Osteoblast (primary cell): Measurements from ENCODE around the gene TAF11L3. TPM values are rescaled to one million over a fixed set of nuclear protein-coding genes. Genes with fewer than 3 reads are reported as not detected.
"Not testable (repeated sequence)": the region's sequence is repeated elsewhere in the genome, so short reads cannot be mapped to it uniquely, and the experiment has no call there.

Source experiments
- DNase-seq: peaks from one replicate; pipeline ENCODE4 v3.0.0; 2011; ENCODE audit warnings: low spot score, mixed read lengths; ENCODE audit not compliant: insufficient read length; ENCODE audit errors: missing footprints
- H2AFZ ChIP-seq: 2 replicates; pipeline ENCODE4 v1.6.0; 2011; ENCODE audit warnings: mild to moderate bottlenecking, low read length
- H3K27ac ChIP-seq: 2 replicates; pipeline ENCODE4 v1.5.1; 2011; ENCODE audit warnings: mild to moderate bottlenecking, low read depth, low read length, moderate library complexity
- H3K27me3 ChIP-seq: 2 replicates; pipeline ENCODE4 v1.6.0; 2012; ENCODE audit warnings: mild to moderate bottlenecking, control low read depth, inconsistent platforms, low read length, moderate library complexity; ENCODE audit not compliant: insufficient read depth
- H3K36me3 ChIP-seq: 2 replicates; pipeline ENCODE4 v1.5.1; 2011; ENCODE audit warnings: mild to moderate bottlenecking, low read length, control low read depth, moderate library complexity; ENCODE audit not compliant: insufficient read depth
- H3K4me1 ChIP-seq: 2 replicates; pipeline ENCODE4 v1.5.1; 2011; ENCODE audit warnings: mild to moderate bottlenecking, low read length, control low read depth, moderate library complexity; ENCODE audit not compliant: insufficient read depth
- H3K4me2 ChIP-seq: 2 replicates; pipeline ENCODE4 v1.6.0; 2011; ENCODE audit warnings: mild to moderate bottlenecking, low read length; ENCODE audit not compliant: insufficient read depth
- H3K4me3 ChIP-seq: fragments of 200-600 bp; sonication (generic); 3 replicates; pipeline ENCODE4 v1.5.1; 2012; ENCODE audit warnings: mild to moderate bottlenecking, low read length, inconsistent platforms; ENCODE audit not compliant: insufficient read depth
- H3K79me2 ChIP-seq: 2 replicates; pipeline ENCODE4 v1.6.0; 2012; ENCODE audit warnings: mild to moderate bottlenecking, low read length, control low read depth, inconsistent platforms; ENCODE audit not compliant: insufficient read depth
- H3K9me3 ChIP-seq: 2 replicates; pipeline ENCODE4 v1.5.1; 2011; ENCODE audit warnings: low read depth, low read length, control low read depth
- H4K20me1 ChIP-seq: 2 replicates; pipeline ENCODE4 v1.6.0; 2012; ENCODE audit warnings: mild to moderate bottlenecking, low read length, control low read depth; ENCODE audit not compliant: insufficient read depth
- total RNA-seq: library from RNA; depleted of rRNA; stranded (reverse); fragments of >200 nt; gene quantifications from 2 replicates; pipeline ENCODE4 v1.2.3, GENCODE V29; 2012
- TF ChIP-seq, protein P1 (sequence below): IDR thresholded peaks from 2 replicates; pipeline ENCODE4 v1.5.1; 2011; ENCODE audit warnings: mild to moderate bottlenecking, low read depth, low read length, moderate library complexity; ENCODE audit errors: extremely low read depth

The TAF11L3 gene
- not detected in 2 replicates for total RNA-seq

- H4K20me1 ChIP-seq, H3K4me3 ChIP-seq, H3K9me3 ChIP-seq, H2AFZ ChIP-seq, H3K27ac ChIP-seq, H3K27me3 ChIP-seq, H3K36me3 ChIP-seq, H3K4me2 ChIP-seq, H3K4me1 ChIP-seq, DNase-seq, H3K79me2 ChIP-seq: not testable (repeated sequence)
Measured at GRCh38 chr5:17518067-17518466, at the start of gene TAF11L3. Gene TAF11L3, plus strand, starts transcription at chr5:17518367.

DNA sequence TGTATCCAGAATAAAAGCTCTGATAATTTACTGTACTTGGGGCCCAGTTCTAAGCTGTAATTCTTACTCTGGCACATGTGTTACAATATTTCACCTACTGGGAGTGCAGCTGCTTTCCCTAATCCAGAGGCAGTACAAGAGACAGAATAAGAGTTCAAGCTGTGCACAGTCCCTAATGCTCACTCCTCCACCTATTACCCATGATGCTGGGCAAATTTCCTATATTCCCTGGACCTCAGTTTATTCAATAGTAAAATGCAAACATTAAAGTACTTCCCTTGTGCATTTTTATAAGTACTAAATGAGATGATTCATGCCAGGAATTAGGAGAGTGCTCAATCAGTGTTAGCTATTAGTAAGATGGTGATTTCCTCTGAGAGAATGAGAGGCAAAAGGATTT lies 48.1 kb upstream of the TAF11L3 start:
- TF ChIP-seq, protein P1, sequence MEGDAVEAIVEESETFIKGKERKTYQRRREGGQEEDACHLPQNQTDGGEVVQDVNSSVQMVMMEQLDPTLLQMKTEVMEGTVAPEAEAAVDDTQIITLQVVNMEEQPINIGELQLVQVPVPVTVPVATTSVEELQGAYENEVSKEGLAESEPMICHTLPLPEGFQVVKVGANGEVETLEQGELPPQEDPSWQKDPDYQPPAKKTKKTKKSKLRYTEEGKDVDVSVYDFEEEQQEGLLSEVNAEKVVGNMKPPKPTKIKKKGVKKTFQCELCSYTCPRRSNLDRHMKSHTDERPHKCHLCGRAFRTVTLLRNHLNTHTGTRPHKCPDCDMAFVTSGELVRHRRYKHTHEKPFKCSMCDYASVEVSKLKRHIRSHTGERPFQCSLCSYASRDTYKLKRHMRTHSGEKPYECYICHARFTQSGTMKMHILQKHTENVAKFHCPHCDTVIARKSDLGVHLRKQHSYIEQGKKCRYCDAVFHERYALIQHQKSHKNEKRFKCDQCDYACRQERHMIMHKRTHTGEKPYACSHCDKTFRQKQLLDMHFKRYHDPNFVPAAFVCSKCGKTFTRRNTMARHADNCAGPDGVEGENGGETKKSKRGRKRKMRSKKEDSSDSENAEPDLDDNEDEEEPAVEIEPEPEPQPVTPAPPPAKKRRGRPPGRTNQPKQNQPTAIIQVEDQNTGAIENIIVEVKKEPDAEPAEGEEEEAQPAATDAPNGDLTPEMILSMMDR: no peak
- Histone ChIP-seq H3K9me3 (no peaks in the 10 kb centered on the region), H2AFZ (no peak overlapping the region), H3K27me3 (no peaks in the 10 kb centered on the region), H3K27ac (no peak overlapping the region), H3K4me1 (no peaks in the 10 kb centered on the region), H3K4me3 (no peak overlapping the region), H3K36me3 (no peaks in the 10 kb centered on the region), H4K20me1 (no peaks in the 10 kb centered on the region), H3K79me2 (no peaks in the 10 kb centered on the region), H3K4me2 (no peak overlapping the region)
- DNase-seq: no peak

DNA sequence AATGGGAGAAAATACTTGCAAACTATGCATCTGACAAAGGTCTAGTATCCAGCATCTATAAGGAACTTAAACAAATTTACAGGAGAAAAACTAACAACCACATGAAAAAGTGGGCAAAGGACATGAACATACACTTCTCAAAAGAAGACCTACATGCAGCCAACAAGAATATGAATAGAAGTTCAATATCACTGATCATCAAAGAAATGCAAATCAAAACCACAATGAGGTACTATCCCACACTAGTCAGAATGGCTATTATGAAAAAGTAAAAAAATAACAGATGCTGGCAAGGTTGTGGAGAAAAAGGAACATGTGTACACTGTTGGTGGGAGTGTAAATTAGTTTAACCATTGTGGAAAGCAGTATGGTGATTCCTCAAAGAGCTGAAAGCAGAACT lies 43.1 kb upstream of the TAF11L3 start:
- not testable (repeated sequence) for H3K9me3 ChIP-seq, H2AFZ ChIP-seq, H3K4me3 ChIP-seq, H3K36me3 ChIP-seq, H3K79me2 ChIP-seq, H3K4me1 ChIP-seq, H3K27ac ChIP-seq, DNase-seq, H3K4me2 ChIP-seq, H4K20me1 ChIP-seq, H3K27me3 ChIP-seq

DNA sequence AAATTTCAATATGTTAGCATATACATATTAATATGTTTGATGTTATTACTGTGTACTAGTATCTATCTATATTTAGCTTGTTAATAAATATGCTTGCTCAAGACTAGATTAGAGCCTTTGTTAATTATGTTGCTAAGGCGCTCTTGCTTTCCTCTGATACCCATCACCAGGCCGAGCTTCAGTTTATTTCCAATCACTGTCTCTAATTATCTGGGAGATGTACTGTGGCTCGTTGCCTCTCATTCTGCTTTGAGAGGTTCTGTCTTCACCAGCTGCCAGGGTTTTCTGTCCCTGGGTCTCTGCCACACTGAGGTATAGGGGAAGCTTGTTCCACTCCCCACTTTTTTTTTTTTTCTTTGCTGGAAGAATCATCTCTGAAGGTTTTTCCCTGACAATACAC lies 41.1 kb upstream of the TAF11L3 start:
- TF ChIP-seq, protein P1: no peak
- no peaks in the 10 kb centered on the region for H3K27me3 ChIP-seq

DNA sequence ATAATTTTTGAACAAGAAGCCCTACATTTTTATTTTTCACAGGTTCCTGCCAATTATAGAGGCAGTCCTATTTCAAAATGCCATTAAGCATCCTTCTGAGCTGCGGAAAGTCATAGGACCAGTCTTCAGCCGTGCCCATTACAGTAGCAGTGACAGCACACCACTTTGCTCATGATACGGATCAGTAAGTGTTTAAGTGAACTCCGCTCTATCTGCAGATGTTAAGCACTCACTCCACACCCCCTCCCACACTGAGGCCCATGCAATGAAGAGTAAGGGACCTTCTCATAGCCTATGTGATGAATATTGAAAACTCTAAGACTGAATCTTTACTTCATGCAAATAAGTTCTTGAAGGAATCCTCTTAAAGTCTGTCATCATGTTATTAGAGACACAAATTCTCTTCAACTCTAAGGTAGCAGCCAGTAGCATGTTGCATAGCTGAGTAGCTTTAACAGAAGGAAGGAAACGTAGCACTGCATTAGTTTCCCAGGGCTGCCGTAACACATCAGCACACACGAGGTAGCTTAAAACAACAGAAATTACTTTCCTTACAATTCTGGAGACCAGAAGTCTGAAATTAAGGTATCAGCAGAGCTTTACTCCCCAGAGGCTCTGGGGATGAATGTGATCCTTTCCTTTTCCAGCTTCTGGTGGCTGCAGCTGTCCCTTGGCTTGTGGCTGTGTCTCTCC lies 40.4 kb upstream of the TAF11L3 start:
- DNase-seq: no peak
- no peak overlapping the region for H3K4me2 ChIP-seq

More for the DNA sequence above, 41.1 kb upstream of the TAF11L3 start:
- H3K4me3 ChIP-seq: no peak overlapping the region
- no peaks in the 10 kb centered on the region for H3K9me3 ChIP-seq
- H2AFZ ChIP-seq: no peak overlapping the region
- DNase-seq: no peak
- H3K4me1 ChIP-seq: no peaks in the 10 kb centered on the region
- H3K27ac ChIP-seq: no peak overlapping the region
- H3K79me2 ChIP-seq: no peaks in the 10 kb centered on the region
- H4K20me1 ChIP-seq: no peaks in the 10 kb centered on the region
- no peak overlapping the region for H3K4me2 ChIP-seq
- H3K36me3 ChIP-seq: no peaks in the 10 kb centered on the region

More for the DNA sequence above, 40.4 kb upstream of the TAF11L3 start:
- Histone ChIP-seq H3K4me3 (no peak overlapping the region), H3K36me3 (no peaks in the 10 kb centered on the region), H3K4me1 (no peaks in the 10 kb centered on the region), H2AFZ (no peak overlapping the region), H3K27ac (no peak overlapping the region), H3K79me2 (no peaks in the 10 kb centered on the region), H3K9me3 (no peaks in the 10 kb centered on the region), H4K20me1 (no peaks in the 10 kb centered on the region), H3K27me3 (no peaks in the 10 kb centered on the region)
- TF ChIP-seq, protein P1: no peak
